ENCODE results near the gene RPL41.

RPL41 gene

DNA sequence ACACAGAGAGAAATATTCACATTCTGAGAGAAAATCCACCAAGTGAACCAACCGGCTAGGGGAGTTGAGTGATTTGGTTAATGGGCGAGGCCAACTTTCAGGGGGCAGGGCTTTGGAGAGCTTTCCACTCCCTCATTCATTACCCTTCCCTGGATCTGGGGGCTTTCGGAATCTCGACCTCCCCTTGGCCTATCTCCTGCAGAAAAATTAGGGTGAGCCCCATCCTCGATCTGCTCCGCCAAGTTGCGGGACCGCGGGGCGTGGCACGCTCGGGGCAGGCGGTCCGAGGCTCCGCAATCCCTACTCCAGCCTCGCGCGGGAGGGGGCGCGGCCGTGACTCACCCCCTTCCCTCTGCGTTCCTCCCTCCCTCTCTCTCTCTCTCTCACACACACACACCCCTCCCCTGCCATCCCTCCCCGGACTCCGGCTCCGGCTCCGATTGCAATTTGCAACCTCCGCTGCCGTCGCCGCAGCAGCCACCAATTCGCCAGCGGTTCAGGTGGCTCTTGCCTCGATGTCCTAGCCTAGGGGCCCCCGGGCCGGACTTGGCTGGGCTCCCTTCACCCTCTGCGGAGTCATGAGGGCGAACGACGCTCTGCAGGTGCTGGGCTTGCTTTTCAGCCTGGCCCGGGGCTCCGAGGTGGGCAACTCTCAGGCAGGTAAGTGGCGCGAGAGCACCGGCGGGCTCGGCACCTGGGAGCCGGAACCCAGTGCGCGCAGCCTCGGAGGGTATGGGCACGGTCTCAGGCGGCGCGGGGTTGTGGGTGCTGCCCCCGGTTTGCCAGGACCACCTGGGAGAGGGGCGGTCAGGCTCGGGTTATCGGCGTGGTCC, 36.5 kb upstream of the RPL41 start, which contains the start of gene ERBB3 (continued):
- TF ChIP-seq SALL2 (tag by site-specific recombination; IDR thresholded peaks at IDR 0.05; ENCODE audit: borderline replicate concordance) = no peak
- TF ChIP-seq, protein P1, sequence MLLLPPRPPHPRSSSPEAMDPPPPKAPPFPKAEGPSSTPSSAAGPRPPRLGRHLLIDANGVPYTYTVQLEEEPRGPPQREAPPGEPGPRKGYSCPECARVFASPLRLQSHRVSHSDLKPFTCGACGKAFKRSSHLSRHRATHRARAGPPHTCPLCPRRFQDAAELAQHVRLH (tag by site-specific recombination; IDR thresholded peaks at IDR 0.05) = peak; percentile 89
- TF ChIP-seq ZNF558 (tag by site-specific recombination; IDR thresholded peaks at IDR 0.05) = 0 out of 2 replicates have a peak, but pooled peaks have one; percentile 14
- peak; percentile 67; the same call in 1 of the 2 replicates for TF ChIP-seq ZSCAN5A (tag by site-specific recombination; IDR thresholded peaks at IDR 0.05)
- TF ChIP-seq ATF2 (tag by site-specific recombination; IDR thresholded peaks at IDR 0.05; ENCODE audit: low read depth) = no peak
- peak; percentile 63; the same call in 1 of the 2 replicates for TF ChIP-seq ZNF239 (tag by site-specific recombination; IDR thresholded peaks at IDR 0.05)
- peak; percentile 99 for TF ChIP-seq ZNF366 (tag by site-specific recombination; conservative IDR thresholded peaks at IDR 0.05)
- TF ChIP-seq ZNF626 (tag by site-specific recombination; IDR thresholded peaks at IDR 0.05) = no peak
- no peak for TF ChIP-seq HOXA7 (CRISPR knock-in tag; IDR thresholded peaks at IDR 0.05; ENCODE audit: borderline replicate concordance)
- TF ChIP-seq ZNF174 (tag by site-specific recombination; IDR thresholded peaks at IDR 0.05) = no peak
- no peak for TF ChIP-seq ZNF211 (tag by site-specific recombination; IDR thresholded peaks at IDR 0.05; ENCODE audit: low read depth)
- peak; percentile 83 for TF ChIP-seq ZNF2 (tag by site-specific recombination; IDR thresholded peaks at IDR 0.05)
- TF ChIP-seq ZBTB1 (tag by site-specific recombination; IDR thresholded peaks at IDR 0.05) = peak; percentile 92; the same call in 1 of the 2 replicates
- TF ChIP-seq GLI4 (tag by site-specific recombination; IDR thresholded peaks at IDR 0.05) = peak; percentile 79; the same call in 1 of the 2 replicates
- TF ChIP-seq ZNF645 (tag by site-specific recombination; IDR thresholded peaks at IDR 0.05) = 0 out of 2 replicates have a peak, but pooled peaks have one; percentile 10
- peak; percentile 97 for TF ChIP-seq SP7 (tag by site-specific recombination; IDR thresholded peaks at IDR 0.05)
- TF ChIP-seq ZNF530 (tag by site-specific recombination; IDR thresholded peaks at IDR 0.05; ENCODE audit: low read depth) = no peak
- no peak for TF ChIP-seq ZNF202 (tag by site-specific recombination; IDR thresholded peaks at IDR 0.05; ENCODE audit: borderline replicate concordance)
- TF ChIP-seq ZBTB20 (tag by site-specific recombination; IDR thresholded peaks at IDR 0.05) = peak; percentile 69
- TF ChIP-seq, protein P2, sequence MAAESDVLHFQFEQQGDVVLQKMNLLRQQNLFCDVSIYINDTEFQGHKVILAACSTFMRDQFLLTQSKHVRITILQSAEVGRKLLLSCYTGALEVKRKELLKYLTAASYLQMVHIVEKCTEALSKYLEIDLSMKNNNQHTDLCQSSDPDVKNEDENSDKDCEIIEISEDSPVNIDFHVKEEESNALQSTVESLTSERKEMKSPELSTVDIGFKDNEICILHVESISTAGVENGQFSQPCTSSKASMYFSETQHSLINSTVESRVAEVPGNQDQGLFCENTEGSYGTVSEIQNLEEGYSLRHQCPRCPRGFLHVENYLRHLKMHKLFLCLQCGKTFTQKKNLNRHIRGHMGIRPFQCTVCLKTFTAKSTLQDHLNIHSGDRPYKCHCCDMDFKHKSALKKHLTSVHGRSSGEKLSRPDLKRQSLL (tag by site-specific recombination; IDR thresholded peaks at IDR 0.05) = peak; percentile 63; the same call in 1 of the 2 replicates
- TF ChIP-seq ZNF704 (tag by site-specific recombination; IDR thresholded peaks at IDR 0.05) = no peak
- TF ChIP-seq, protein P3, sequence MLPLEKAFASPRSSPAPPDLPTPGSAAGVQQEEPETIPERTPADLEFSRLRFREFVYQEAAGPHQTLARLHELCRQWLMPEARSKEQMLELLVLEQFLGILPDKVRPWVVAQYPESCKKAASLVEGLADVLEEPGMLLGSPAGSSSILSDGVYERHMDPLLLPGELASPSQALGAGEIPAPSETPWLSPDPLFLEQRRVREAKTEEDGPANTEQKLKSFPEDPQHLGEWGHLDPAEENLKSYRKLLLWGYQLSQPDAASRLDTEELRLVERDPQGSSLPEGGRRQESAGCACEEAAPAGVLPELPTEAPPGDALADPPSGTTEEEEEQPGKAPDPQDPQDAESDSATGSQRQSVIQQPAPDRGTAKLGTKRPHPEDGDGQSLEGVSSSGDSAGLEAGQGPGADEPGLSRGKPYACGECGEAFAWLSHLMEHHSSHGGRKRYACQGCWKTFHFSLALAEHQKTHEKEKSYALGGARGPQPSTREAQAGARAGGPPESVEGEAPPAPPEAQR (tag by site-specific recombination; IDR thresholded peaks at IDR 0.05) = 0 out of 2 replicates have a peak, but pooled peaks have one; percentile 68
- no peak for TF ChIP-seq ZNF302 (tag by site-specific recombination; IDR thresholded peaks at IDR 0.05; ENCODE audit: low read depth)
- TF ChIP-seq YY2 (tag by site-specific recombination; IDR thresholded peaks at IDR 0.05) = peak; percentile 62
- TF ChIP-seq SETDB1 (IDR thresholded peaks at IDR 0.05; ENCODE audit: insufficient read length, low read length) = no peak
- TF ChIP-seq MEIS1 (CRISPR knock-in tag; IDR thresholded peaks at IDR 0.05; ENCODE audit: borderline replicate concordance) = no peak
- TF ChIP-seq ZNF121 (tag by site-specific recombination; IDR thresholded peaks at IDR 0.05) = no peak
- no peak for TF ChIP-seq ZNF791 (tag by site-specific recombination; IDR thresholded peaks at IDR 0.05)
- TF ChIP-seq ZNF341 (tag by site-specific recombination; IDR thresholded peaks at IDR 0.05; ENCODE audit: low read depth) = peak; percentile 92
- no peak for TF ChIP-seq ZNF112 (tag by site-specific recombination; IDR thresholded peaks at IDR 0.05)

Data from HEK293 (cell line).